IPS-11a (cell line): ENCODE data around the gene ZCCHC14.
A peak's percentile ranks its signal among the peaks of the same experiment; 100 is the strongest.

Experiments used
- H3K4me3 ChIP-seq: one replicate; pipeline ENCODE4 v1.5.1; 2013; ENCODE audit warnings: low read depth, low read length, control low read depth

ZCCHC14 gene

GRCh38 chr16:87492721-87493607 is at the start of gene ZCCHC14:
Gene ZCCHC14 (minus strand): TSS chr16:87493024. CDS start chr16:87492238, 786 bp downstream.
- H3K4me3 ChIP-seq: peak within 1 kb of the TSS; percentile 47

- H3K4me3 ChIP-seq: no peak overlapping the region
Measured at GRCh38 chr16:87541872-87542234, 49.0 kb upstream of the ZCCHC14 start.

DNA sequence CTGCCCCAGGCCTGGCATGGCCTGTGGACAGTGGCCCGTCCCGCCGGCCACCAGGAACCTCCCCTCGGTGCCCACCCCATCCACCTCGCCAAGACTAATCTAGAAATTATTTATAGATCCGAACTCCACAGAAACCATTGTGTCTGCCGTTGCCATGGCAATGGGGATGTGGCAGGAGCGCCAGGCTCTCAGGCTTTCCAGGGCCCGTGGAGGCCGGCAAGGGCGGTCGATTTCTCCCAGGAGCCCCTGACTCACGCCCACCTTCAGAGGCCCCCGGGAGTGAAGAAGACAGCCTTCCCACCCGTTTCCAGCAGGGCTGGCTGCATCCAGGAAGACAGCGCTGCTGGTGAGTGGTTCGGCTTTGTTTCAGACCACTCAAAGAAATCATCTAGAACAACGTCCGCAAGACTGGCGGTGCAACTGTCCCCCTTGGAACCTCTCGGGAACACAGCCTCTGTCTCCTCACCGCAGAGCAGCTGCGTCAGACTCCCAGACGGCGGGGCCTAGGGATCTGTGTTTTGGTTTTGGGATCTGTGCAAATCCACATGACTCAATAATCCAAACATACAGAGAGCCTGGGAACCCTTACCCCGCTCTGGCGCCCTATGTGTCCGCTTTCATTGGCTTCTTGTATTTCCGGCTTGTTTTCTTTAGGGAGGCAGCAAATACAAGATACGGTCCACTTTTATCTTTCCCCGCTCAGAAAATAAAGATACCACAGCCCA is 48.5 kb upstream of the ZCCHC14 start:
- H3K4me3 ChIP-seq: no peak overlapping the region

DNA sequence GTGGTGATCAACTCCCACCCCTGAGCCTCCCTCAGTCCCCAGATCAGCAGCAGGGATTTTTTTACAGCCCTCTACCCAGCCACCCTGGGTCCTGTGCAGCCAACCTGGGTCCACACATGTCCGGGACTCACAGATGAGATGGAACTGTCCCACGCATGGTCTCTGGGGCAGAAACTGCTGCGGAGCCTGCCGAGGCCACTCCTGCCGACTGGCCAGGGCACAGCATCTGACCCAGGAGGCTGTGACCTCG is 48.0 kb upstream of the ZCCHC14 start:
- no peak overlapping the region for H3K4me3 ChIP-seq

- H3K4me3 ChIP-seq: no peak overlapping the region
Measured at GRCh38 chr16:87540072-87540896, 47.5 kb upstream of the ZCCHC14 start.

GRCh38 chr16:87539113-87539512 is 46.3 kb upstream of the ZCCHC14 start:
- H3K4me3 ChIP-seq: no peak overlapping the region

DNA sequence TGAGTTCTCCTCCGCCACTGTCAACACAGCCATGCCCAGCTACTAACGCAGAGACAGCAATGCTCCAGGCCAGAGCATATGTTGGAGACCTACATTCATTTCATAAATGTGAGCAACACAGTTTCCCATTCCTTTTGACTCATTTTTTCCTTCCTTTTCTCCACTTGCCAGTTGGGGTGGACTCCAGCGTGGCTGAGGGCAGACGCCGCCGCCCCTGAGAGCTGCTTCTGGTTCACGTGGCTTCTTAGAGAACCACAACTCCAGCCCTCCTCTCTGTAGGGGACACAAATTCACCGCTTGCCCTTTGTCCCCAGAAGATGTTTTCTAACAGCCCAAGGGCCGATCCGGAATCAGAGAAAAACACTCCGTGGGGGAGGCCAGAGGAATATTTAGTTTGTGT is 45.8 kb upstream of the ZCCHC14 start:
- no peak overlapping the region for H3K4me3 ChIP-seq

DNA sequence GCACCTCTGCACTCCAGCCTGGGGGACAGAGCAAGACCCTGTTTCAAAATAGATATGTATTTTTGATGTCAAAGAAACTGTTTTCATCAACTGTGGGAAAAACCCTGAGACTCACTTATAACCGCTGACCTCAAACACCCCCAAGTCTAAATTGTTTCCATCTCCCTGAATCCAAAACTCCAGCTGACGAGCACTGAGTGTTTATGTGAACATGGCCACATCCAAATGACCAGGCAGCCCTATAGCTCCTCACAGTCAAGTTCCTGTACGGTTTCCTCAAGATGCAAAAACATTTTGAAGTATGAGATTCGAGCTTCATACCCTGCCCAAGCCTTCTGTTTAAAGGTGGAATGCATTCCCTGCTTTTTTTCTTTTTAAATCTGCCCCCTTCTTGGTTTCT is 45.3 kb upstream of the ZCCHC14 start:
- H3K4me3 ChIP-seq: no peak overlapping the region

GRCh38 chr16:87536795-87537142 is 43.9 kb upstream of the ZCCHC14 start:
- H3K4me3 ChIP-seq: no peak overlapping the region

DNA sequence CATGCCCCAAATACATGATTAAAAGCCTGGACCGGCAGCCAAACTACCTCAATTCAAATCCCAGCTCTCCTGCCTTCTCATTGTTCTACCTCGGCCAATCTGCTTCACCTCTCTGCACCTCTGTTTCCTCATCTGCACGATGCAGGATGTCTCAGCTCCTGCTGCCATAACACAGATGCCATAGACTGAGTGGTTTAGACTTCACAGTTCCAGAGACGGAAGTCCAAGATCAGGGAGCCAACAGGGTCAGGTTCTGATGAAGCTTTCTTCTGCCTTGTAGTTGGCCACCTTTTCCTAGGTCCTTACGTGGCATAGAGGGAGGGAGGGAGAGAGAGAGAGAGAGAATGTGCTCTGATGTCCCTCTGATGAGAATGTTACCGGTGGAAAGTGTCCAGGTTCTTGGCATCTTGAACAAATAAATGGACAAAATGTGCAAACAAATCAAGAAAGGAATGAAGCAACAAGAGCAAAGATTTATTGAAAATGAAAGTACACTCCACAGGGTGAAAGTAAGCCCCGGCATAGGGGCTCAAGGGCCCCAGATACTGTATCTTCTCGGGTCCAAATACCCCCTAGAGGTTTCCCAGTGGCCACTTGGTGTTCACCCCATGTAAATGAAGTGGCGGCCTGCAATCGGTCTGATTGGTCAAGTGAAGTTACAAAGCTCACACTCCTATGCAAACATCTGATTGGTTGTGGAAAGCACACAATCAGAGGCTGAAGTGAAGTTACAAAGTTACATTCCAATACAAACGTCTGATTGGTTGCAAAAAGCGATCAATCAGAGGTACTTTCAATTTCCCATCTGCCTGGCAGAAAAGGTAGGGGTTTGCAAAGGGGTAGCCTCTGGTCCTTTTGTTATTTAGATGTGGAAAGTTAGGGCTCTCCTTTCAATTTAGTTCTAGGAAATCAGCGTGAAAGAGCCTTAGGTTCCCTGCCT is 43.3 kb upstream of the ZCCHC14 start:
- H3K4me3 ChIP-seq: no peak overlapping the region

DNA sequence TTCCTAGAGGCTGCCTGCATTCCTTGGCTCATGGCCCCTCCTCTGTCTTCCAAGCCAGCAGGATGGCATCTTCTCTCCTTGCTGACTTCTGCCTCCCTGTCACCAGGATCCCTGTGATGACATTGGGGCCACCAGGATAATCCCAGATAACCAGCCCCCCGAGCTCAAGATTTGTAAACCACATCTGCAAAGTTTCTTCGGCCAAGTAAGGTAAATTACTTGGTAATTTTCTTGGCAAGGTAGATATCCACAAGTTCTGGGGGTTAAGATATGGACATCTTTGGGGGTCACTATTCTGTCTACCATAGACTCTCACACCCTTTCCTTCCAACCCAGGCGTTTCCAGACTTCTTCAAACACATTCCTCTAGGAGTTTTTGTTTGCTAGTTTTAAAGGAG is 42.6 kb upstream of the ZCCHC14 start:
- H3K4me3 ChIP-seq: no peak overlapping the region

GRCh38 chr16:87534751-87535150 is 41.9 kb upstream of the ZCCHC14 start:
- no peak overlapping the region for H3K4me3 ChIP-seq

DNA sequence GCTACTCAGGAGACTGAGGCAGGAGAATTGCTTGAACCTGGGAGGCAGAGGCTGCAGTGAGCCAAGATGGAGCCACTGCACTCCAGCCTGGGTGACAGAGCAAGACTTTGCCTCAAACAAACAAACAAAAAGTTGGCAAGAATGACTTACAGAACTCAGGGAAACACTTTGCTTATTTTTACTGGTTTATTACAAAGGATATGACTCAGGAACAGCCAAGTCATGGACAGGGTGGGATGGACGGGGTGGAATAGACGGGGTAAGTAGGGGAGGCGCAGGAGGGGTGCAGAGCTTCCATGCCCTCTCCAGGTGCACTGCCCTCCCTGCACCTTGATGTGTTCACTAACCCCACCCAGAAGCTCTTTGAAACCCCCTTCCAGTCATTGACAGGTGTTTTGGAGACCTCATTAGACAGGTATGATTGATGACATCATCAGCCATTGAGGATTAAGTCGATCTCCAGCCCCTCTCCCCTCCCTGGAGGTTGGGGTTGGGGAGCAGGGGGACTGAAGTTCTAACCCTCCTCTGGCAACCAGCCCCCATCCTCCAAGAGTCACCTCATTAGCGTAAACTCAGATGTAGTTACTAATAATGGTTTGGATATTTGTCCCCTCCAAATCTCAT is 41.3 kb upstream of the ZCCHC14 start:
- no peak overlapping the region for H3K4me3 ChIP-seq

GRCh38 chr16:87533061-87533460 is 40.2 kb upstream of the ZCCHC14 start:
- no peak overlapping the region for H3K4me3 ChIP-seq

- no peak overlapping the region for H3K4me3 ChIP-seq
Measured at GRCh38 chr16:87531418-87531817, 38.6 kb upstream of the ZCCHC14 start.

- H3K4me3 ChIP-seq: no peak overlapping the region
Measured at GRCh38 chr16:87528690-87529579, 36.1 kb upstream of the ZCCHC14 start.

DNA sequence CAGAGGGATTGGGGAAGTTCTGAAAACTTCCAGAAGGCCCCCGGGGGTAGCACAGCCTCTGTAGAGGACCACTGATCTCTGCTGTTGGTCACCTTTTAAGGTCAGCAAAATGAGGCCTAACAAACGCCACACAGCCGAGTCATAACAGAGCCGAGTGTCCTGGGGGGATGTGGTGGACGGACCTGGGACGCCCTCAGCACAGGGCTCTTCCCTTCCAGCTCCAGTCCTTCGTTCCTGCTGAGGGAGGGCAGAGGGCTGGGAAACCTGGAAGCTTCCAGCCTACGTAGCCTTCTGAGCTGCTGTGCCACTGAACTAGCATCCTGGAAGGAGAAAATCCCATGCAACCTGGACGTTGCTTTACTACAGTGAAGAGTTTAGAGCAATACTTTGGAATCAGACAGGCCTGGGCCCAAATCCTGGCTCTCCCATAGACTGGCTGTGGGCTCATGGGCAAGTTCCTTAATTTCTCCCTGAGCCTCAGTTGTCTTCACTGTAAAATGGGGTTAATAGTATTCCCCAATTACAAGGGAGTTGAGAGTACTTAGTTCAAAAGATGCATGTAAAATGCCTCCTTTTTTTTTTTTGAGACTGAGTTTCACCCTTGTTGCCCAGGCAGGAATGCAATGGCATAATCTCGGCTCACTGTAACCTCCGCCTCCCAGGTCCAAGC is 34.4 kb upstream of the ZCCHC14 start:
- no peak overlapping the region for H3K4me3 ChIP-seq

DNA sequence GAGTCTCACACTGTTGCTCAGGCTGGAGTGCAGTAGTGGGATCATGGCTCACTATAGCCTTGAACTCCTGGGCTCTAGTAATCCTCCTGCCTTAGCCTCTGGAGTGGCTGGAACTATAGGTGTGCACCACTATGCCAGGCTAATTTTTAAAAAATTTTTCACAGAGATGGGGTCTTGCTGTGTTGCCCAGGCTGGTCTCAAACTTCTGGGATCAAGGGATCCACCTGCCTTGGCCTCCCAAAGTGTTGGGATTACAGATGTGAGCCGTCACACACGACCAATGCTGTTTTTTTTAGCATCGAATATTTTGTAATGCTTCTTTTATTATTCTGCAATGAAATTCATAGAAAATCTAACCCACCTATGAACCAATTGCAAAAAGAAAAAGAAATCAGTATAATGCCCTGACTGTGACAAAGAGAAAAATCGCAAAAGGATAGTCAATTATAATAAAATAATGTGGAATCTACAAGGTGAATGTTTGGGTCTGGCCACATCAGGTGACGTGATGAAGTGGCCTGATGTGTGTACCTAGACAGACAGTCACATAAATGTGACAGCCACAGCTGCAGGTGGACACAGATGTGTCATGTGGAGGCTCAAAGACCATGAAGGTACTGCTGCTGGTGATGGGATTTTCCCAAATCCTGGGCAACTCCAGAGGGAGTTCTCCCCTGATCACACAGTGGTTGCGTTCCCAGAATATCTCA is 33.6 kb upstream of the ZCCHC14 start:
- H3K4me3 ChIP-seq: no peak overlapping the region
